Mammary epithelial cell (primary cell): ENCODE measurements around the gene RANBP9.

ENCODE experiments used
- EZH2 ChIP-seq: IDR thresholded peaks from 2 replicates; pipeline ENCODE4 v1.6.1; 2012; ENCODE audit warnings: low read length, inconsistent platforms, borderline replicate concordance
- TF ChIP-seq, protein P1 (sequence below), 2 donors: IDR thresholded peaks in 1 of 2; conservative IDR thresholded peaks in 1 of 2; 2 replicates each; pipeline ENCODE4 v1.5.1; 2011 to 2012; ENCODE audit warnings: inconsistent platforms in 2 of 2, low read length in 2 of 2, mild to moderate bottlenecking in 2 of 2, control low read depth in 1 of 2, low read depth in 1 of 2; ENCODE audit not compliant: insufficient read depth in 1 of 2; ENCODE audit errors: extremely low read depth in 1 of 2

- TF ChIP-seq, protein P1, sequence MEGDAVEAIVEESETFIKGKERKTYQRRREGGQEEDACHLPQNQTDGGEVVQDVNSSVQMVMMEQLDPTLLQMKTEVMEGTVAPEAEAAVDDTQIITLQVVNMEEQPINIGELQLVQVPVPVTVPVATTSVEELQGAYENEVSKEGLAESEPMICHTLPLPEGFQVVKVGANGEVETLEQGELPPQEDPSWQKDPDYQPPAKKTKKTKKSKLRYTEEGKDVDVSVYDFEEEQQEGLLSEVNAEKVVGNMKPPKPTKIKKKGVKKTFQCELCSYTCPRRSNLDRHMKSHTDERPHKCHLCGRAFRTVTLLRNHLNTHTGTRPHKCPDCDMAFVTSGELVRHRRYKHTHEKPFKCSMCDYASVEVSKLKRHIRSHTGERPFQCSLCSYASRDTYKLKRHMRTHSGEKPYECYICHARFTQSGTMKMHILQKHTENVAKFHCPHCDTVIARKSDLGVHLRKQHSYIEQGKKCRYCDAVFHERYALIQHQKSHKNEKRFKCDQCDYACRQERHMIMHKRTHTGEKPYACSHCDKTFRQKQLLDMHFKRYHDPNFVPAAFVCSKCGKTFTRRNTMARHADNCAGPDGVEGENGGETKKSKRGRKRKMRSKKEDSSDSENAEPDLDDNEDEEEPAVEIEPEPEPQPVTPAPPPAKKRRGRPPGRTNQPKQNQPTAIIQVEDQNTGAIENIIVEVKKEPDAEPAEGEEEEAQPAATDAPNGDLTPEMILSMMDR (conservative IDR thresholded peaks at IDR 0.05 in 1 of 2, IDR thresholded peaks at IDR 0.05 in 1 of 2; ENCODE audit: extremely low read depth in 1 of 2, insufficient read depth in 1 of 2, low read depth in 1 of 2, low read length in 2 of 2): no peak
- TF ChIP-seq EZH2: no peak
Observed at GRCh38 chr6:13604546-13605416, 106.9 kb downstream of the RANBP9 start.
